GM12892 (cell line): Measurements from ENCODE around the gene SRM.
"Not testable (repeated sequence)": the region's sequence is repeated elsewhere in the genome, so short reads cannot be mapped to it uniquely, and the experiment has no call there.

ENCODE experiments used
- DNase-seq: peaks from one replicate; pipeline ENCODE4 v3.0.0; 2011; ENCODE audit not compliant: insufficient read length
- FAIRE-seq: peaks from 2 replicates; lab custom pipeline; 2011; peaks lifted over from hg19 to GRCh38; lab: Jason Lieb, UNC
- POLR2A ChIP-seq: IDR thresholded peaks from 2 replicates; pipeline ENCODE4 v1.6.1; 2011; ENCODE audit warnings: low read depth, low read length, control low read depth
- POLR2AphosphoS5 ChIP-seq: IDR thresholded peaks from 2 replicates; pipeline ENCODE4 v1.6.1; 2011; ENCODE audit warnings: low read depth, low read length, control low read depth
- TAF1 ChIP-seq: IDR thresholded peaks from 2 replicates; pipeline ENCODE4 v1.6.1; 2011; ENCODE audit warnings: low read depth, mild to moderate bottlenecking, control low read depth, low read length, borderline replicate concordance

Gene SRM

GRCh38 chr1:11051781-11052511, 7.9 kb downstream of the SRM start:
- TF ChIP-seq POLR2A (no peak), POLR2AphosphoS5 (no peak), TAF1 (no peak)
- no peak for DNase-seq
- FAIRE-seq: no peak

- not testable (repeated sequence) for FAIRE-seq, DNase-seq
Measured at GRCh38 chr1:11051121-11051520, 8.7 kb downstream of the SRM start.

GRCh38 chr1:11046625-11047365, 13.0 kb downstream of the SRM start, which contains the start of gene MASP2:
Gene MASP2, minus strand, starts transcription at chr1:11047239. Its CDS starts 32 bp downstream, at chr1:11047207.
- TF ChIP-seq POLR2A (no peak), POLR2AphosphoS5 (no peak), TAF1 (no peak)
- FAIRE-seq (no peak), DNase-seq (no peak)

GRCh38 chr1:11046270-11046566, 13.6 kb downstream of the SRM start:
- no peak for FAIRE-seq
- no peak for DNase-seq

GRCh38 chr1:11045428-11046269, 14.2 kb downstream of the SRM start:
- FAIRE-seq (no peak), DNase-seq (no peak)
- TF ChIP-seq TAF1: no peak
- no peak for TF ChIP-seq POLR2A
- no peak for TF ChIP-seq POLR2AphosphoS5

More at GRCh38 chr1:11046270-11046566, 13.6 kb downstream of the SRM start:
- TF ChIP-seq TAF1 (no peak), POLR2A (no peak), POLR2AphosphoS5 (no peak)

GRCh38 chr1:11044849-11045427, 14.9 kb downstream of the SRM start:
- DNase-seq (no peak), FAIRE-seq (no peak)
- TF ChIP-seq TAF1 (no peak), POLR2A (no peak), POLR2AphosphoS5 (no peak)

GRCh38 chr1:11044086-11044848, 15.6 kb downstream of the SRM start:
- FAIRE-seq (no peak), DNase-seq (no peak)

GRCh38 chr1:11042995-11043874, 16.6 kb downstream of the SRM start:
- TF ChIP-seq POLR2AphosphoS5 (no peak), POLR2A (no peak), TAF1 (no peak)
- FAIRE-seq (no peak), DNase-seq (no peak)

More at GRCh38 chr1:11044086-11044848, 15.6 kb downstream of the SRM start:
- TF ChIP-seq POLR2AphosphoS5 (no peak), POLR2A (no peak), TAF1 (no peak)

- TF ChIP-seq POLR2A (no peak), POLR2AphosphoS5 (no peak), TAF1 (no peak)
- FAIRE-seq (no peak), DNase-seq (no peak)
Measured at GRCh38 chr1:11042065-11042464, 17.8 kb downstream of the SRM start.

- DNase-seq (no peak), FAIRE-seq (no peak)
- TF ChIP-seq POLR2A (no peak), TAF1 (no peak), POLR2AphosphoS5 (no peak)
Measured at GRCh38 chr1:11041048-11041447, 18.8 kb downstream of the SRM start.

- FAIRE-seq, DNase-seq: not testable (repeated sequence)
Measured at GRCh38 chr1:11040105-11040429, 19.8 kb downstream of the SRM start.
